Ureter (tissue), 1 donor: ENCODE results near the gene CGAS. TPM values are rescaled to one million over a fixed set of nuclear protein-coding genes. Genes with fewer than 3 reads are reported as not detected.
"Not testable (repeated sequence)": the region's sequence is repeated elsewhere in the genome, so short reads cannot be mapped to it uniquely, and the experiment has no call there.

Source experiments
- DNase-seq: peaks from one replicate; pipeline ENCODE4 v3.0.0-alpha.2; 2020; ENCODE audit warnings: low spot score
- total RNA-seq: library from RNA; stranded (reverse); gene quantifications from one replicate; pipeline ENCODE4 v1.2.4, GENCODE V29; 2023
- donor health status: DM: yes; HTN: yes; CAD: no.

CGAS gene
- total RNA-seq, 1 donor from 2014 or later, result 5.2 TPM

DNA sequence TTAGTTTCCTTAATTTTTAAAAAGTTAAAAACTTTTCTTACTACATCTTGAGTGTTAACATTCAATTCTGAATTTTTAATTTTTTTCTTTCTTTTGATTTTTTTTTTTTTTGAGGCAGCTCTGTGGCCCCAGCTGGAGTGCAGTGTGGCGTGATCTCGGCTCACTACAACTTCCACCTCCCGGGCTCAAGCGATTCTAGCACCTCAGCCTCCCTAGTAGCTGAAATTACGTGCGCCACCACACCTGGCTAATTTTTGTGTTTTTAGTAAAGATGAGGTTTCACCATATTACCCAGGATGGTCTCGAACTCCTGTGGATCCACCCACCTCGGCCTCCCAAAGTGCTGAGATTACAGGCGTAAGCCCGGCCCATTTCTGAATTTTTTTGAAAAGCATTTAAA lies 56.2 kb downstream of the CGAS start:
- no peak for DNase-seq

DNA sequence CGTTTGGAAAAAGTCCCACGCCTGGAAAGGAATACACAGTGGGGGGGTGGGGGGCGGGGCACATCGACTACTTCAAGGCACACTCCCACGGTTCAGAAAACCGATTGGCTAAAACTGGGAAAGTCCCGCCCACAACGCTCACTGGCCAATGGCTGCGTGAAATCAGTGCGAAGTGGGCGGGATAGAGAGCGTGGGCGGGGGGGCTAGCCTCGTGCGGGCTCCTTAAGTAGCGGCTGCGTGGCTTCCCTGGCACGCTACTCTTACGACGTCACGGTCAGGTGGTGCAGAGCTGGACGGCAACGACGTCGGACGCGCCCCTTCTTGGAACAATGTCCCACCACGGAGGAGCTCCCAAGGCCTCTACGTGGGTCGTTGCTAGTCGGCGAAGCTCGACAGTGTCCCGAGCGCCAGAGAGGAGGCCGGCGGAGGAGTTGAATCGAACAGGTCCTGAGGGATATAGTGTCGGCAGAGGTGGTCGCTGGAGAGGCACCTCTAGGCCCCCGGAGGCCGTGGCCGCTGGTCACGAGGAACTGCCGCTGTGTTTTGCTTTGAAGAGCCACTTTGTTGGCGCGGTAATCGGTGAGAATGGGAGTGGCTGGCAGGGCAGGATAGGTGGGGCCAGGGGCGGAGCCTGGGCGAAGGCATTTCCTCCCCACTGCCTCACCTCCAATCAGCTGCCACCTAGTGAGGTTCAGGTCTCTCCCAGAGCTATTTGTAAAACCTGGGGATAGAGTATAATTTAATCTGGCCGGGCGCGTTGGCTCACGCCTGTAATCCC lies 57.3 kb downstream of the CGAS start, which contains the start of gene DDX43:
Gene DDX43 (plus strand): TSS at position 252 of the 778 bp plus-strand sequence. CDS start 78 bp downstream, at position 330.
- DNase-seq, result peak; percentile 60

DNA sequence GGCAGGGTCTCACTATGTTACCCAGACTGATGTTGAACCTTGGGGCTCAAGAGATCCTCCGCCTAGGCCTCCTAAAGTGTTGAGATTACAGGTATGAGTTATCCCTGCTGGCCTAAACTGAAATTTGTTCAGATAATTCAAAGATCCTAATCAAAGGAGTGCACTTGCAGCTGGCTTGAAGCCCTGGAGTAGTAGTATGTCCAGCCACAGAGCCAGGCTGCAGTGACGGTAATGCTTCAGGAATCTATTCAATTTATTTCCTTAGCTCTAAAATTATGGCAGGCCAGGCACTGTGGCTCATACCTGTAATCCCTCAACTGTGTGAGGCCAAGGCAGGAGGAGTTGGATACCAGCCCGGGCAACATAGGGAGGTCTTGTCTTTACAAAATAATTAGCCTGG lies 58.8 kb downstream of the CGAS start:
- DNase-seq, result no peak

DNA sequence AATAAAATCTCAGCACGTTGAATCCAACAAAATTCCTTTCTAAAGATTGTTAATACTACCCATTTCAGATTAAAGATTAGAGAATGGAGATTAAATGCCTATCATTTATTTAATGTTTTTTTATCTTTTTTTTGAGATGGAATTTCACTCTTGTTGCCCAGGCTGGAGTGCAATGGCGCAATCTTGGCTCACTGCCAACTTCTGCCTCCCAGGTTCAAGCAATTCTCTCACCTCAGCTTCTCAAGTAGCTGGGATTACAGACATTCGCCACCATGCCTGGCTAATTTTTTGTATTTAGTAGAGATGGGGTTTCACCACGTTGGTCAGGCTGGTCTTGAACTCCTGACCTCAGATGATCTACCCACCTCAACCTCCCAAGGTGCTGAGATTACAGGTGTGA lies 59.9 kb downstream of the CGAS start:
- not testable (repeated sequence) for DNase-seq

DNA sequence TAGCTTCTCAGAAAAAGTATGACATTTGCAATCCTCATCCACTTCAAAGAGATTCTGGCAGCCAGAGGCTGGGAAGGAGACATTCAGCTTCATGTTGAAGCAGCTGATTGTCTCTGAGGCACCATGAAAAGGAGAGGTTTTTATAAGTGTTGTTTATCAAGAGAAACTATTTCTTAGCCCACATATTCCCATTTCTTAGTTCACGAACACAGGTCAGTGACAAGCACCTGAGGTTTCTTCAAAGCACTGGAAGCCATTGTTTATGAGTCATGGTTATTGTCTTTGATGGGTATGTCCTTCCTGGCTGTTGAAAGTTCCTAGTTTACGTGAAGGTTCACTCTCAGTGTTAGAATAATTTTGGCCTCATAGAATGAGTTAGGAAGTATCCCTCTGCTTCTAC lies 60.4 kb downstream of the CGAS start:
- DNase-seq, result no peak

DNA sequence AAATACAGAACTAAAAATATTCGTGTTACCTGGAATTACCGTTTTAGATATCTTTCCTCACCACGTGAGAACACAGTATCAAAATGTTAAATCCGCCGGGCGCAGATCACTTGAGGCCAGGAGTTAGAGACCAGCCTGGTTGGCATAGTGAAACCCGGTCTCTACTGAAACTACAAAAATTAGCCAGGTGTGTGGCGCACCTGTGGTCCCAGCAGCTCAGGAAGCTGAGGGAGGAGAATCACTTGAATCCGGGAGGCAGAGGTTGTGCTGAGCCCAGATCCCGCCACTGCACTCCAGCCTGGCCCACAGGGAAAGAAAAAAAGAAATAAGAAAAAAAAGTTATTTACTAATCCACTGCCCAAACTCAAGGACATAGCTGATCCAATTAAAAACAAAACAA lies 62.2 kb downstream of the CGAS start:
- no peak for DNase-seq

DNA sequence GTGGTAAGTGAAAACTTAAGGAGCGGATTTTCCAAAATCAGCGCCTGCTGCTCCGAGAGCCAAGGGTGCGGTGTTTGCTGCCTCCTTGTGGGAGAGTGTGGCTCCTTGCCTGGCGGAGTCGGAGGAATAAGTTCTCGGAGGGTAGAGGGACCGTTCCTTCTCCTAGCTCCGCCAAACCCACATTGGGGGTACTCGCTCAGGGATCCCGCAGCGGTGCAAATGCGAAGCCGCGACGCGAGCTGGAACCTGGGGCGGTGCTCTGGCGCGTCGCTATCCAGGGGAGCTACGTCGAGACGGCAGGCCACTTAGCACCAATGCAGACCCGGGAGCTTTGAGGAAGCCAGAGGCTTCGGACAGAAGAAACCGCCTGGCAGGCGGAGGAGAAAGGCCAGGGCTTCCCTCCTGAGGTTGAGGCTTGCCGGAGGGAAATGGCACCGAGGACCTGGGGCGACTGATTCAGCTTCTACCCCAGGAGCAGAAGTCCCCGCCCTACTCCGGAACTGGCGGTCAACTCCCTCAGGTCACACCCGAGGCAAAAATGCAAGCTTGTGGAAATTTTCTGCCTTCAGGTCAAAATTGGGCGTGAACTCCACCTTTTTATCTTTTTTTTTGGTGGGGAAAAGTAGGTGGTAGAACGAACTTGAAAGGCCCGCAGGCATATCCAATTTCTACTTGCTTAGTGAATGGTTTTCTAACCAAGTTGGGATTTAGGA lies 63.1 kb downstream of the CGAS start:
- peak; percentile 55 for DNase-seq

DNA sequence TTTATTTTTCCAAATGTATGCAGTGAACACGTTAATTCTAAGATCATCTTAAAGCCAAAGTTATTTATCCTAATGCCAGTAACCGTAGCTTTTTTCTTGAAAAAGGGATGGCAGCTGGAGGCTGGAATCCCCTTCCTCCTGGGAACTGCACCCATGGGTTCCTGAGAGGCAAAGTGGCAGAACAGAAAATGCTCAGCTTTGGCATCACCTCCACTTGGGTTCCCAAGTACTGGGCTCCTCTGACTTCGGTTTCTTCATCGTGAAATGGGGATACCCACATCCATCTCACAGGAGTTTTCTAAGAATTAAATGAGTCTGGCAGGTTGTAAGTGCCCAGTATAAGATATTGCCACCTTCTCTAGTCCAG lies 63.7 kb downstream of the CGAS start:
- DNase-seq, result no peak

DNA sequence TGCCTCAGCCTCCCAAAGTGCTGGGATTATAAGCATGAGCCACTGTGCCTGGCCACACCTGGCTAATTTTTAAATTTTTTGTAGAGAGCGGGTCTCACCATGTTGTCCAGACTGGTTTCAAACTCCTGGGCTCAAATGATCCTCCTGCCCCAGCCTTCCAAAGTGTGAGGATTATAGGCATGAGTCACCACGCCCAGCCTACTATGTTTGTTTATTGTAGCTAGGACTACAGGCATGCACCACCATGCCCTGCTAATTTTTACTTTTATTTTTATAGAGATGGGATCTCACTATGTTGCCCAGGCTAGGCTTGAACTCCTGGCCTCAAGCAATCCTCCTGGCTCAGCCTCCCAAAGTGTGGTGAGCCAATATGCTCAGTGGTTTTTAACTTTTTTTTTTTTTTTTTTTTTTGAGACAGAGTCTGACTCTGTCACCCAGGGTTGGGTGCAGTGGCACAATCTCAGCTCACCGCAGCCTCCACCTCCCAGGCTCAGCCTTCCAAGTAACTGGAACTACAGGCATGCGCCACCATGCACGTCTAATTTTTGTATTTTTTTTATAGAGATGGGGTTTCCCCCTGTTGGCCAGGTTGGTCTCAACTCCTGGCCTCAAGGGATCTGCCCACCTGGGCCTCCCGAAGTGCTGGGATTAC lies 69.5 kb downstream of the CGAS start:
- no peak for DNase-seq

DNA sequence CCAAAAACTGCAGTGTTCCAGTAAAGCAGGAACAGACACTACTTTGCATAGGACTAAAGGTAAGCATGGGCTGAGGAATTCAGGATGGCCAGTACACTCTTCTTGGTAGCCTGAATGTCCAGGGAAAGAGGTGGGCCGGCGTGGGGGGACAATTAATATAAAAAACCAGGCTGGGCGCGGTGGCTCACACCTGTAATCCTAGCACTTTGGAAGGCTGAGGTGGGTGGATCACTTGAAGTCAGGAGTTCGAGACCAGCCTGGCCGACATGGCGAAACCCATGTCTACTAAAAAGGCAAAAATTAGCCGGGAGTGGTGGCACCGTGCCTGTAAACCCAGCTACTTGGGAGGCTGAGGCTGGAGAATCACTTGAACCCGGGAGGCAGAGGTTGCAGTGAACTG lies 70.6 kb downstream of the CGAS start:
- DNase-seq, result not testable (repeated sequence)

DNA sequence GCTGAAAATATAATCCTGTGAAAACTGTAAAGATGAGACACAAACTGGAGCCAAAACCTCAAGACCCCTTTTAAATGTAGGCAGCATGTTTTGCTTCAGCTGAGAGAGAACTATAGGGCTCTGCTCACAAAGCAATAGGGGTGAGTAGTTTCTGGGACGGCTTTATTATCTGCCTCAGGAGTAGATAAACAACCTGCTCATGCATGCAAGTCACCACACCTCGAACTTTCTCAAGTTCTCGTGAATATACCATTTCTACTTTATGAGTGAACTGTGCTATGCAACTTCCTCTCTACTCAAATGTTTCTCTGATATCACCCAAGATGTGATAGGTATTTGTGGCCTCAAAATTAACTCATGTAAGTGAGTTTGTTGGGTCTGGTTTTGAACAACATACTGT lies 74.9 kb downstream of the CGAS start:
- no peak for DNase-seq

DNA sequence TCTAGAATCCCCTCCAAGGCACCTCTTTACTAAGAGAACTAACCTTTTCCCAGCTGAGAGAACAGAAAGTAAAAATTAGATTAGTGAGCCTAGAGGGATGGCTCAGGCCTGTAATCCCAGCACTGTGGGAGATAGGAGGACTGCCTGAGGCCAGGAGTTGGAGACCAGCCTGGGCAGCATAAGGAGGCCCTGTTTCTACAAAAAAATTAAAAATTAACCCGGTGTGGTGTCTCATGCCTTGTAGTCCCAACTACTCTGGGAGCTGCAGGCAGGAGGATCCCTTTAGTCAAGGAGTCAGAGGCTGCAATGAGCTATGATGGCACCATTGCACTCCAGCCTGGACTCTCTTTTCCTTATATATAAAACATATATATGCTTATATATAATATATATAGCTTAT lies 76.9 kb downstream of the CGAS start:
- no peak for DNase-seq

Other genes starting within 250 kb of the CGAS start
- not detected for gene KHDC1L, start 226.8 kb downstream of the CGAS start, total RNA-seq
- 1.5 TPM for gene KHDC1, start 189.1 kb downstream of the CGAS start, total RNA-seq
- gene DPPA5, start 98.0 kb downstream of the CGAS start, total RNA-seq, result not detected
- not detected for gene KHDC3L, start 89.6 kb downstream of the CGAS start, total RNA-seq
- not detected for gene OOEP, start 82.4 kb downstream of the CGAS start, total RNA-seq
- 0.94 TPM for gene DDX43, start 57.5 kb downstream of the CGAS start, total RNA-seq
- gene MTO1, start 9.4 kb upstream of the CGAS start, total RNA-seq, result 42.5 TPM
- 10,940 TPM for gene EEF1A1, start 68.7 kb upstream of the CGAS start, total RNA-seq
- gene SLC17A5, start 201.7 kb upstream of the CGAS start, total RNA-seq, result 20.7 TPM
- gene CD109, start 243.9 kb upstream of the CGAS start, total RNA-seq, result 6.0 TPM